Right lobe of liver (tissue), 4 donors: ENCODE data around the gene PIGT.

Source experiments
- POLR2A ChIP-seq: fragments of 450-650 bp; IDR thresholded peaks from one replicate; pipeline ENCODE4 v1.6.1; 2017; ENCODE audit warnings: antibody characterized with exemption, mild to moderate bottlenecking
- TF ChIP-seq, protein P1 (sequence below), 4 donors: fragments of 200-600 bp in 3 of 4; fragments of 450-650 bp in 1 of 4; IDR thresholded peaks; one replicate each; pipeline versions ENCODE4 v1.5.1 to v1.8.0; 2016 to 2022; ENCODE audit warnings: antibody characterized with exemption in 4 of 4, mild to moderate bottlenecking in 2 of 4
- donor health status: DM: no; HTN: no; CAD: no.
- donor health status: DM: no; HTN: no; CAD: no.
- donor health status: DM: no; HTN: yes; CAD: no.

GRCh38 chr20:45429618-45430017 is 13.7 kb downstream of the PIGT start:
- TF ChIP-seq, protein P1, sequence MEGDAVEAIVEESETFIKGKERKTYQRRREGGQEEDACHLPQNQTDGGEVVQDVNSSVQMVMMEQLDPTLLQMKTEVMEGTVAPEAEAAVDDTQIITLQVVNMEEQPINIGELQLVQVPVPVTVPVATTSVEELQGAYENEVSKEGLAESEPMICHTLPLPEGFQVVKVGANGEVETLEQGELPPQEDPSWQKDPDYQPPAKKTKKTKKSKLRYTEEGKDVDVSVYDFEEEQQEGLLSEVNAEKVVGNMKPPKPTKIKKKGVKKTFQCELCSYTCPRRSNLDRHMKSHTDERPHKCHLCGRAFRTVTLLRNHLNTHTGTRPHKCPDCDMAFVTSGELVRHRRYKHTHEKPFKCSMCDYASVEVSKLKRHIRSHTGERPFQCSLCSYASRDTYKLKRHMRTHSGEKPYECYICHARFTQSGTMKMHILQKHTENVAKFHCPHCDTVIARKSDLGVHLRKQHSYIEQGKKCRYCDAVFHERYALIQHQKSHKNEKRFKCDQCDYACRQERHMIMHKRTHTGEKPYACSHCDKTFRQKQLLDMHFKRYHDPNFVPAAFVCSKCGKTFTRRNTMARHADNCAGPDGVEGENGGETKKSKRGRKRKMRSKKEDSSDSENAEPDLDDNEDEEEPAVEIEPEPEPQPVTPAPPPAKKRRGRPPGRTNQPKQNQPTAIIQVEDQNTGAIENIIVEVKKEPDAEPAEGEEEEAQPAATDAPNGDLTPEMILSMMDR (IDR thresholded peaks at IDR 0.05), result no peak
- no peak for TF ChIP-seq POLR2A
